GM21786 (cell line): ENCODE results near the gene SMG5.
"Not testable (repeated sequence)": the region's sequence is repeated elsewhere in the genome, so short reads cannot be mapped to it uniquely, and the experiment has no call there.

ENCODE experiments used
- ATAC-seq: cut with Tn5 transposase; IDR thresholded peaks from one replicate; pipeline ENCODE4 v1.9.1; 2021; ENCODE audit not compliant: unreplicated experiment

Gene SMG5

DNA sequence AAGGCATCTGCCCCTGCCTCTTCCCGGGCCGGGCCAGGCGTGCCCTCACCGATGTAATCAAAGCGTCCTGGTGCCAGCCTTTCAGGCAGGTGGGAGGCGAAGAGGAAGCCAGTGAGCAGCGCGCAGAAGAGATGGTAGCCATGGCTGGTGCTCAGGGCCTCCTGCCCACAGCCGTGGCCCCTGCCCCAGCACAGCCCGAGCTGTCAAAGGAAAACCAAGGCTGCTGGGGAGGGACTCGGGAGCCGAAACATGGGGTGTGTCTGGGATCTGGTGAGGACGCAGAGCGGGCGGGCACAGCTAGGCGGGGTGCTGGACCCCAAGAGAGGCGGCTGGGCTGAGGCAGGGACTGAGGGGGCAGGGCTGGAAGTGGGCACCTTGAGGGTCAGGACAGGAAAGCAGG lies 37.9 kb downstream of the SMG5 start:
- ATAC-seq = no peak

DNA sequence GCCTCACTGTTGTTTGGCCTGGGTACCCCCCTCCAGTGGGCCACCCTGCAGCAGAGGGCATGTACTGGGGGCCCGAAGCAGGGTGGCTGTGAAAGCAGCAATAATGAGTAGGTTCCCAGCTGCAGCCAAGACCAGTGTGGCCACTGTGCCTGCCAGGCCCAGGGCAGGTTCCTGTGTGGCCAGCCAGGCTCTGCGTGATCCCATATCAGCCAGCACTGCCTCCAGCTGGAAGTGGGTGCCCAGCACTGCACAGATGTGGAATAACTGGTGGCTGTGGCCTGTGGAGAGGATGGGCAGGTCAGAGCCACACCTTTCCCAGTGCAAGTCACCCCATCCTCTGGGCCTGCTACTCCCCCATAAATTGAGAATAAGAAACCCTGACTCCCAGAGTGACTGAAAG lies 38.5 kb downstream of the SMG5 start:
- no peak for ATAC-seq

DNA sequence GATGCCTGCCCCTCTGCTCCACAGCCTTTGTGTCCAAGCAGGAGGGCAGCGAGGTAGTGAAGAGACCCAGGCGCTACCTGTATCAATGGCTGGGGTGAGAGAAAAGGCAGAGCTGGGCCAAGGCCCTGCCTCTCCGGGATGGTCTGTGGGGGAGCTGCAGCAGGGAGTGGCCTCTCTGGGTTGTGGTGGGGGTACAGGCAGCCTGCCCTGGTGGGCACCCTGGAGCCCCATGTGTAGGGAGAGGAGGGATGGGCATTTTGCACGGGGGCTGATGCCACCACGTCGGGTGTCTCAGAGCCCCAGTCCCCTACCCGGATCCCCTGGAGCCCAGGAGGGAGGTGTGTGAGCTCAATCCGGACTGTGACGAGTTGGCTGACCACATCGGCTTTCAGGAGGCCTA lies 39.9 kb downstream of the SMG5 start:
- ATAC-seq = no peak

DNA sequence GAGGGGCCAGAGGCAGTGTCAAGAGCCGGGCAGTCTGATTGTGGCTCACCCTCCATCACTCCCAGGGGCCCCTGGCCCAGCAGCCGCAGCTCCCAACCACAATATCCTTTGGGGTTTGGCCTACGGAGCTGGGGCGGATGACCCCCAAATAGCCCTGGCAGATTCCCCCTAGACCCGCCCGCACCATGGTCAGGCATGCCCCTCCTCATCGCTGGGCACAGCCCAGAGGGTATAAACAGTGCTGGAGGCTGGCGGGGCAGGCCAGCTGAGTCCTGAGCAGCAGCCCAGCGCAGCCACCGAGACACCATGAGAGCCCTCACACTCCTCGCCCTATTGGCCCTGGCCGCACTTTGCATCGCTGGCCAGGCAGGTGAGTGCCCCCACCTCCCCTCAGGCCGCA lies 40.7 kb downstream of the SMG5 start, which contains the start of gene BGLAP:
TSS of gene BGLAP (plus strand) at position 259 of the 400 bp plus-strand sequence. CDS start at position 307, 48 bp downstream.
- ATAC-seq = no peak

DNA sequence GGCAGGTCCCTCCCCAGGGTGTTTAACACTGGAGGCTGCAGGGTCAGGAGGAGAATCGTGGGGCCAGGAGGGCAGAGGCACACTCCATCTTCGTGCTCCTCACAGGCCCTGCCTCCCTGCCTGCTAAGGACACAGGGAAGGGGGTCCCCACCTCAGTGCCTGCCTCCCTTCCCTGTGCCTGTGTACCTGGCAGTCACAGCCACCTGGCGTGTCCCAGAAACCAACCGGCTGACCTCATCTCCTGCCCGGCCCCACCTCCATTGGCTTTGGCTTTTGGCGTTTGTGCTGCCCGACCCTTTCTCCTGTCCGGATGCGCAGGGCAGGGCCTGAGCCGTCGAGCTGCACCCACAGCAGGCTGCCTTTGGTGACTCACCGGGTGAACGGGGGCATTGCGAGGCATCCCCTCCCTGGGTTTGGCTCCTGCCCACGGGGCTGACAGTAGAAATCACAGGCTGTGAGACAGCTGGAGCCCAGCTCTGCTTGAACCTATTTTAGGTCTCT lies 41.3 kb downstream of the SMG5 start:
- ATAC-seq = no peak

DNA sequence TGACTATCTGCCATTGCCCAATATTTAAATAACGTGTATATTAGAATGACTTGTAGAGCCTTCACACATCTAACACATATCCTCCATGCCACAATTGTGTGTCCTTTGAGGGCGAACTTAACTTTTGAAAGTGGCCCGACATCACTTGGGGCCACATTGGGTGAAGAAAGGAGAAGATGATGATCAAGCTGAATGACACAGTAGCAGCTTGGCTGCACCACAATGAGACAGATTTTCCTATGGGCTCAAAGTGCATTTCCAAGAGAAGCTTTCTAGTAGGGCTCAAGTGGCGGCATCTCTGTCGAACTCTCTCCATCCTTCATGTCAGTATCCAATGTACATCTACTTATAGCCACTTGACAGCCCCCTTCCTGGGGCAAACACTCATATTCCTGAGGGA lies 44.4 kb downstream of the SMG5 start:
- ATAC-seq = no peak

DNA sequence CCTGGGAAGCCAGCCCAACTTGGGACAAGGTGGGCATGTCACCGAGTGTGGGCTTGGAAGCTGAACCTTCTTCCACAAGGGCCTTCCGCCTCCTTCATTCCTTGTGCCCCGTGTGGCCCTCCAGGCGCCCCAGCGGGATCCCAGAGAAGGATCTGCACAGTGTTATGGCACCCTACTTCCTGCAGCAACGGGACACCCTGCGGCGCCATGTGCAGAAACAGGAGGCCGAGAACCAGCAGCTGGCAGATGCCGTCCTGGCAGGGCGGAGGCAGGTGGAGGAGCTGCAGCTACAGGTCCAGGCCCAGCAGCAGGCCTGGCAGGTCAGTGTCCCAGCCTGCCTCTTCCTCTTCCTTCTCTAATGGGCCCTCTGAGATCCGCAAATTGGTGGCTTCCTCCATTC lies 46.5 kb downstream of the SMG5 start:
- no peak for ATAC-seq

DNA sequence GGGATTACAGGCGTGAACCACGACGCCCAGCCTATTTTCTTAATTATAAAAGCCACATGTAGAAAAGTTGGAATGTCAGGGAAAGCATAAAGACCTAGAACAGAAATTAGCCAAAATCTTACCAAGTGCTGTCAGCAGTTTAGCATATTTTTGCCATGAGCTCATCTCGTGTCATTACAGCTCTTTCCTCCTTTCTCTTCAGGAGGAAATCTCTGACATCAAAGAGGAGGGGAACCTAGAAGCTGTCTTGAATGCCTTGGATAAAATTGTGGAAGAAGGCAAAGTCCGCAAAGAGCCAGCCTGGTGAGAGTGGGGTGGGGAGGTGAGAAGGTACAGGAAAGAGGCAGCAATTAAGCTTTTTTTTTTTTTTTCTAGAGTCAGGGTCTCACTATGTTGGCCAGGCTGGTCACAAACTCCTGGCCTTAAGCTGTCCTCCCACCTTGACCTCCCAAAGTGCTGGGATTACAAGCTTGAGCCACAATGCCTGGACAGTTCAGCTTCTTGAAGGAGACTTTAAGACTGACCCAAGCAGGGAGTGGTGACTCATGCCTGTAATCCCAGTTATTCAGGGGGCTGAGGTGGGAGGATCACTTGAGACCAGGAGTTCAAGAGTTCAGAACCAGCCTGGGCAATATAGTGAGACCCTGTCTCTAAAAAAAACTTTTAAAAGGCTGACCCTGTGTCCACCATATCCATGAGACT lies 49.0 kb downstream of the SMG5 start:
- ATAC-seq = no peak

DNA sequence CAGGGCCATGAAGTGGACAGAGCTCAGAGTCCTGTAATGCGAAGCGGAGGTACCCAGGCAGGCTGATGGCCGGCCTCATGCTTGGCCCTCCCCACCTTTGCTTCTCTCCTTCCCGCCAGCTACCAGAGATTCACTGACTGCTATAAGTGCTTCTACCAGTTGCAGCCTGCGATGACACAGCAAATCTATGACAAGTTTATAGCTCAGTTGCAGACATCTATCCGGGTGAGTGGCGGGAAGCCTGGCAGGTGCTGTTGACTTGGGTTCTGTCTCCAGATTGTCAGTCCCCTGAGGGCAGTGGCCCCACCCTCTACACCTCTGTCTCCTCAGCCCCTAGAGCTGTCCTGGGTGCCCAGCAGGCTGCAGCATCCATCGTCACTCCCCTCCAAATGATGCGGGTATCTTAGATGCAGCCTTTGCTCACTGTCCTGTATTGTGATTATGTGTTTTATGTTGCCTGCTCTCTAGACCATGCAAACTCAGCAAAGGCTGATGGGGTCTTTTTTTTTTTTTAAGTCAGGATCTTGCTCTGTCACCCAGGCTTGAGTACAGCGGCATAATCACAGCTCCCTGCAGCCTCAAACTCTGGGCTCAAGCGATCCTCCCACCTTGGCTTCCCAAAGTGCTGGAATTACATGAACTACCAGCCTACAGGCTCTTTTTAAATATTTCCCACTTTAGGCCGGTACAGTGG lies 50.3 kb downstream of the SMG5 start:
- no peak for ATAC-seq

DNA sequence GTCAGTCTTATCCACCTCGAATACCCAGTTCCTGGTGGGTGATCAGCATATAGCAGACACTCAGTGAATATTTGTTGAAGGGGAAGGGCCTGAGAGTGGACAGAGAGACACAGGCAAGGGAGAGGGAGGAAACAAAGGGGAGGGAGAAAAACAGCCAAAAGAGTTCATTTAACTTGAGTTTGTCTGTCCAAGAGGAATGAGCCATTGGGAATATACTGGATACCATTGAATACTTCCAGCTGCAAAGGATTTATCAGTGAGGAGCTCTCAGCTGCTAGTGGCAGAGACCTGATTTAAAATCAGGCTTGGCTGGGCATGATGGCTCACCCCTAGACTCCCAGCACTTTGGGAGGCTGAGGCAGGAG lies 52.2 kb downstream of the SMG5 start:
- ATAC-seq = no peak

DNA sequence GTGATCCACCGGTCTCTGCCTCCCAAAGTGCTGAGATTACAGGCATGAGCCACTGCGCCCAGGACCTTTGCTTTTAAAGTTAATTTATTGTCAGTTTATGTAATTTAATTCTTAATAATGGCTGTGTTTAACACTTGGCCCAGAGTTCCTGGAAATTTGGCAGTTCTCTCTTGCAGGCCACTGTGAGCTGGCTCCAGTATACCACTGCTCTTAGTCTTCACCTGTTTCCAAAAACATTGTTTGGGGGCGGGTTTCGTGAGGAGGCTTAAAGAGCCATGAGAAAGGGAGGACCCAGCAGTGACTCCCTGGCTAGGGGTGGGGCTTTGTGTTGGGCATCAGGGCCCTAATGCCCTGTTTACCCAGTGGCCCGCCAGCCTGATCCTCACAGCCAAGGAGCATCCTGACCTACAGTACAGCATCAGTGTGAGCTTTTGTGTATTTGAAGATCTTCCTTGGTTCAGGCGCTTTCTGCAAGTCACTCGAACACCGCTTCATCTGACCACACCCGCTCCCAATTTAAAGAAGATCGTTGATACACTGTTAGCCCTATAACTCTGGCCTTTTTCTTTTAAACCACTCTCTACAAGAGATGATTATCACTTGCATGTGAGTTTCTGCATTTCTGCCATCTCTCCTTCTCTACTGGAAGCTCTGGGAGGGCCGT lies 52.7 kb downstream of the SMG5 start:
- no peak for ATAC-seq

DNA sequence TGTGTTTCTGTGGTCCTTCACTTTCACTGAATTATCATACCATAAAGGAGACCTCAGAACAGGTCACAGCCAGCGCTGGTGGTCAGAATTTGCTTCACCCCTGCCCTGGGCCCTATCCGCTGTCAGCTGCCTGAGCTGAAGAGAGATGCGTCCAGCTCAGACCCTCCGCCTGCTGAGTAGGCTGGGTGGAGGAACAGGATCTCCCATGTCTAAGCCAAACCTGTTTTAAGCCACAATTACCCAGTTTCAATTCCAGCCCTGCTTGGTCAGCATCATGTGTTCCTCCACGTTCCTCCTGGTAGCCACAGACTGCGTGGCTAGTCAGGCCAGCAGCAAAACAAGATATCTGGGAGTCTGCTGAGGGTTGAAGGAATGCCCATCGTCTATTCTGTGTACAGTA lies 54.1 kb downstream of the SMG5 start:
- ATAC-seq = no peak

DNA sequence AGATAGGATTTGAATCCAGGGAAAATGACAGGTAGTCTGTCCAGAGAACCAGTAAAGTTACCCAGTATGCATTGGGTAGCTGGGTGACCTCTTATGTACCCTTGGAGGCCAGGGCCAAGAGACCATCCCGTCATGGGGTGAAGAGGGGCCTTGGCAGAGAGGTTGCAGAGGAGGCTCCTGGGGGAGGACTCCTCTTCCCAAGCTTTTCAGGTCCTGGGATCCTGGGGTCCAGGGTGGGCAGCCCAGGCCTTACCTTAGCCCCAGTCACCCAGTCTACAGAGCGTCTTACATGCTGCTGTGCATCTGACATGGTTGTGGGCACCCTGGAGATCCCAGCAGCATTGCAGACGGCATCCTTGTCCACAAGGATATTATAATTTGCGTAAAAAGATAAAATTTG lies 55.8 kb downstream of the SMG5 start:
- no peak for ATAC-seq

DNA sequence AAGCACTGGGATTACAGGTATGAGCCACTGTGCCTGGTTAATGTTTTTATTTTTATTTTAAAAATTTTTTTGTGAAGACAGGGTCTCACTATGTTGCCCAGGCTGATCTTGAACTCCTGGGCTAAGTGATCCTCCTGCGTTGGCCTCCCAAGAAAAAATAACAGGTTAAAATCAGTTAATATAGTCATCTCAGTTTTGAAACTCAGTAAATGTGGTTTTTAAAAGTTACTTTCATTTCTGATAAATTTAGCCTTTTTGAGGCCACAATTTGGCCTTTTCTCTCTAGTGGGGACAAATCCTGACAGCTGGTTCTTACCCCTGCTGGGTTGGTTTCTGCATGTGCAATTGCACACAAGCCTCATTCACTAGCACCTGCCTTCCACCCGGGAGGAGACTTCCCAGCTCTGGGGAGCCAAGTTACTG lies 56.5 kb downstream of the SMG5 start:
- peak; percentile 67 for ATAC-seq

DNA sequence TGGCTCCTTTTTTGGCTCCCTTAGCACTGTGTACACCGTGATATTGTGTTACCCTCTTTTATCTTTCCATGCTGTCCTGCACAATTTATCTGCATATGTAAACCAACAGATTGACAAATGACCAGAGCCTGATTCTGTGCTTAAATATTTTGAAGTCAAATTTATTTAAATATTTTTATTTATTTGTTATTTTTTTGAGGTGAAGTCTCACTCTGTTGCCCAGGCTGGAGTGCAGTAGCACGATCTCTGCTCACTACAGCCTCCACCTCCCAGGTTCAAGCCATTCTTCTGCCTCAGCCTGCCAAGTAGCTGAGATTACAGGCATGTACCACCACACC lies 57.0 kb downstream of the SMG5 start:
- ATAC-seq = no peak

DNA sequence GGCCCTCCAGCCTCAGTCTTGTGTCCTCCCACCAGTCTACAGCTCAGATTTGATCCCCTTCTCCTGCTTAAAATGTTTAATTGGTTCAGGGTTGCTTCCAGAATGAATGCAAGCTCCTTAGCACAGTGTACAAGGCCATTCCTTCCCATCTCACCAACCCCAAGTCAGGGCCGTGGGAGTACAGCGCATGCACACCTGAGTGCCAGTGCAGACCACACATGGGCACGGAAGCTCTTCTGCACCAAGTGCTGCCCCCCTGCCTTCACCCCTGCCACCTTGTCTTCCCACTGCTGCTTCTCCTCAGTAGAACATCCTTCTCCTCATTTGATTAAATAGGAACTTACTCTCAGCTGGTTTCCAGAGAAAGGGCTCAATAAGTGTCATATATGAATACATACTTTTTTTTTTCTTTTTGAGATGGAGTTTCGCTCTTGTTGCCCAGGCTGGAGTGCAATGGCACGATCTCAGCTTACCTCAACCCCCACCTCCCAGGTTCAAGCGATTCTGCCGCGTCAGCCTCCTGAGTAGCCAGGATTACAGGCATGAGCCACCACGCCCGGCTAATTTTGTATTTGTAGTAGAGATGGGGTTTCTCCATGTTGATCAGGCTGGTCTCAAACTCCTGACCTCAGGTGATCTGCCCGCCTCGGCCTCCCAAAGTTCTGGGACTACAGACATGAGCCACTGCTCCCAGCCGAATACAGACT lies 60.5 kb downstream of the SMG5 start:
- no peak for ATAC-seq

DNA sequence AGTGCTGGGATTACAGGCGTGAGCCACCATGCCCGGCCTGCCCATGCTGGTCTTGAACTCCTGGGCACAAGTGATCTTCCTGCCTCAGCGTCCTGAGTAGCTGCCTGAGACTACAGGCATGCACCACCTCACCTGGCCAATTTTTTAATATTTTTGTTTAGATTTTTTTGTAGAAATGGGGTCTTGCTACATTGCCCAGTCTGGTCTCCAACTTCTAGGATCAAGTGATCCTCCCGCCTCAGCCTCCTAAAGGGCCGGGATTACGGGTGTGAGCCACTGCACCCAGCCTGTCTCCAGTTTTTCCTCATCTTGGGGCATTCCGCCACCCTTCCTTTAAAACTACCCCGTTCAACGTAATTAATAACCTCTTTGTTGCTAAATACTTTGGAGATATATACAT lies 62.4 kb downstream of the SMG5 start:
- no peak for ATAC-seq

DNA sequence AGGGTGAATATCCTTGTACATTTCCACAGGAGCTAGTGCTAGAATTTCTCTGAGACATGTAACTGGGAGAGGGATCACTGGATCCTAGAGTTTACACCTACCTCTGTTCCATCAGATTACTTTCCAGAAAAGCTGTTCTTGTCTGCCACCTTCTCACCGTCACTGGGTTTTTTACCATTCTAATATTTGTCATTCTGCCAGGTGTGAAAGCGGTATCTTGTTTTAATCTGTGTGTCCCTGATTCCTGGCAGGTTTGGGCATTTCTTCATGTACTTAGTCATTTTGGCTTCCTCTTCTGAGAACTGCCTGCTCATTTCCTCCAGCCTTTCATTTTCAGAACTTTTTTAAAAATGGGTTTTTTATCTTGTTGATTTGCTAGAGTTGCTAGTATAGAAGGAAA lies 64.8 kb downstream of the SMG5 start:
- ATAC-seq = no peak

DNA sequence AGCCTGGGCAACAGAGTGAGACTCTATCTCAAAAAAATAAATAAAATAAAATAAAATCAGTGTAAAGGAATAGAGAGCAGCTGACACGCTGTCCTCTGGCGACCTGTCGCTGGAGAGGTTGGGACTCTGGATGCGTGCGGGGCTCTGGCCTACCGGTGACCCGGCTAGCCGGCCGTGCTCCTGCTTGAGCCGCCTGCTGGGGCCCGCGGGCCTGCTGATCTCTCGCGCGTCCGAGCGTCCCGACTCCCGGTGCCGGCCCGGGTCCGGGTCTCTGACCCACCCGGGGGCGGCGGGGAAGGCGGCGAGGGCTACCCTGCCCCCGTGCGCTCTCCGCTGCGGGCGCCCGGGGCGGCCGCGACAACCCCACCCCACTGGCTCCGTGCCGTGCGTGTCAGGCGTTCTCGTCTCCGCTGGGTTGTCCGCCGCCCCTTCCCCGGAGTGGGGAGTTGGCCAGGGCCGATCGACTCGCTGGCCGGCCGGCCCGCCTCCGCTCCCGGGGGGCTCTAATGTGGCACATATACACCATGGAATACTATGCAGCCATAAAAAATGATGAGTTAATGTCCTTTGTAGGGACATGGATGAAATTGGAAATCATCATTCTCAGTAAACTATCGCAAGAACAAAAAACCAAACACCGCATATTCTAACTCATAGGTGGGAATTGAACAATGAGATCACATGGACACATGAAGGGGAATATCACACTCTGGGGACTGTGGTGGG lies 66.1 kb downstream of the SMG5 start:
- ATAC-seq = not testable (repeated sequence)

DNA sequence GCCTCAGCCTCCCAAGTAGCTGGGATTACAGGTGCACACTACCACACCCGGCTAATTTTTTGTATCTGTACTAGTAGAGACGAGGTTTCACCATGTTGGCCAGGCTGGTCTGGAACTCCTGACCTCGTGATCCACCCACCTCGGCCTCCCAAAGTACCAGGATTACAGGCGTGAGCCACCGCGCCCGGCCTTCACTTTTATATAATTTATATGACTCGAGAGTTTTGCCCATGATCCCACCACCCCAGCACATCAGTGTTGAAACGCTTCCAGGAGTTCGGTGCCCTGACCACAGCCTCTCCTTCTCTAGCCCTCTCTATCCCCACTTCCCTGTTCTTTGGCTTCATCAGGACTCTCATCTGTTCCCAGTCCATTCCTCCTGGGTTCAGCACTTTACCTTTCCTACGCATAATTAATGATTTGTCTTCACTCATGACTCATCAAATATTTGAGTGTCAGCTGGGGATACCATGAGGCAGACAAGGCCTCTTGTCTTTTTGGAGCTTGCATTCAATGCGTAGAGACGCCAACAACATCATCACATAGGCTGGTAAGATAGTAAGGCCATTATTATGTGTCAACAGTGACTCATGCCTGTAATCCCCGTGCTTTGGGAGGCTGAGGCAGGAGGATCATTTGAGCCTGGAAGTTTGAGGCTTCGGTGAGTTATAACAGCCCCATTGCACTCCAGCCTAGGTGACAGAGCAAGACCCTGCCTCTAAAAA lies 68.4 kb downstream of the SMG5 start:
- no peak for ATAC-seq
